Measurements from ENCODE around the gene RPS18. TPM values are rescaled to one million over a fixed set of nuclear protein-coding genes. Genes with fewer than 3 reads are reported as not detected.
A peak's percentile ranks its signal among the peaks of the same experiment; 100 is the strongest.

RPS18 gene
- total and polyA plus RNA-seq, 2 of the 4 experiments (the other 2 are of a cell fraction), result 6,577 to 8,417 TPM

- Histone ChIP-seq H3K9ac (ENCODE audit: low read depth, low read length) (no peak overlapping the region), H3K79me1 (ENCODE audit: low read depth in 1 of 2, low read length in 2 of 2) (peaks cover 27 to 53% of the 10 kb centered on the region in 2 experiments), H3K14ac (replicated peaks; ENCODE audit: low read depth, low read length) (no peak overlapping the region), H3K27me3 (ENCODE audit: control insufficient read depth, insufficient read depth, low read length) (no peaks in the 10 kb centered on the region), H3K56ac (ENCODE audit: extremely low read depth, insufficient read depth, low read length) (no peak overlapping the region), H3K9me1 (ENCODE audit: insufficient read depth, low read length) (peaks cover 3% of the 10 kb centered on the region; the same call in 1 of the 2 replicates), H3K4ac (ENCODE audit: low read depth, low read length) (no peak overlapping the region), H2AFZ (replicated peaks; ENCODE audit: low read length, poor library complexity) (no peak overlapping the region), H3K4me3 (ENCODE audit: insufficient read depth, low read depth, low read length) (no peak overlapping the region), H4K20me1 (ENCODE audit: insufficient read depth, low read length) (no peaks in the 10 kb centered on the region), H2BK20ac (ENCODE audit: low read depth, low read length) (no peak overlapping the region), H3K27ac (ENCODE audit: insufficient read depth, low read length) (no peak overlapping the region), H2BK120ac (ENCODE audit: low read depth, low read length) (no peak overlapping the region), H3K4me1 (ENCODE audit: control insufficient read depth, insufficient read depth, low read length) (peaks cover 7% of the 10 kb centered on the region), H4K5ac (ENCODE audit: low read depth, low read length) (no peak overlapping the region), H3K4me2 (ENCODE audit: low read depth, low read length) (peak overlapping the region; percentile 97; the same call in 1 of the 2 replicates), H2AK5ac (ENCODE audit: low read depth, low read length) (no peak overlapping the region), H2BK15ac (ENCODE audit: low read depth, low read length) (no peak overlapping the region), H2BK5ac (ENCODE audit: low read depth, low read length, poor library complexity, severe bottlenecking) (no peak overlapping the region), H3K36me3 (ENCODE audit: control insufficient read depth, insufficient read depth, low read length) (peaks cover 36% of the 10 kb centered on the region), H2AK9ac (replicated peaks; ENCODE audit: low read depth, low read length, poor library complexity) (peak overlapping the region; percentile 91), H3K18ac (ENCODE audit: low read depth, low read length) (no peak overlapping the region), H4K8ac (ENCODE audit: low read depth in 2 of 2, low read length in 2 of 2) (peak overlapping the region; percentile 53 to 94; a peak in 2 of 4 replicates), H3K23ac (ENCODE audit: low read depth, low read length) (no peak overlapping the region), H4K91ac (ENCODE audit: insufficient read depth, low read depth, low read length) (no peak overlapping the region), H3K9me3 (ENCODE audit: control insufficient read depth, insufficient read depth, low read length) (no peaks in the 10 kb centered on the region)
- WGBS, 2 experiments (ENCODE audit: extremely low coverage in 2 of 2, insufficient read length in 1 of 2), result 91% methylated on average over 4 of the region's 7 CpGs; no CpG with 5 or more reads in 1 of the 2 experiments
- POLR2A ChIA-PET (ENCODE audit: unreplicated experiment), result no interaction called here
- TF ChIP-seq BHLHE40 (IDR thresholded peaks at IDR 0.05; ENCODE audit: low read depth, low read length) (no peak), CHD1 (IDR thresholded peaks at IDR 0.05; ENCODE audit: low read depth, low read length) (no peak), RAD21 (IDR thresholded peaks at IDR 0.05; ENCODE audit: low read length) (no peak), CTCF (conservative IDR thresholded peaks at IDR 0.05; ENCODE audit: low read depth, low read length) (no peak), RFX5 (IDR thresholded peaks at IDR 0.05; ENCODE audit: low read depth, low read length) (no peak), FOS (IDR thresholded peaks at IDR 0.05; ENCODE audit: low read depth, low read length) (no peak), CEBPB (IDR thresholded peaks at IDR 0.05; ENCODE audit: low read depth, low read length) (no peak), MXI1 (IDR thresholded peaks at IDR 0.05; ENCODE audit: borderline replicate concordance, low read depth, low read length) (no peak), USF2 (IDR thresholded peaks at IDR 0.05; ENCODE audit: low read depth, low read length) (no peak)
- DNase-seq, result no peak
- dilution Hi-C loops (cut with HindIII; ENCODE audit: low sequenced_read_pairs, unreplicated experiment) (no loop called here), intact Hi-C loops (cut with micrococcal nuclease) (no loop called here), in situ Hi-C loops (cut with MboI; ENCODE audit: low sequenced_read_pairs) (no loop called here)
- CTCF ChIA-PET, result no interaction called here
- ATAC-seq (ENCODE audit: low read depth), result no peak
- BruUV-seq (replicated peaks), result no TSS peak
Observed at GRCh38 chr6:33290459-33290858, 18.6 kb downstream of the RPS18 start.
